IMR-90 (cell line): ENCODE measurements around the gene PPP3CA. TPM values are rescaled to one million over a fixed set of nuclear protein-coding genes. Genes with fewer than 3 reads are reported as not detected.

ENCODE experiments used
- ATAC-seq: fragments of 200-7000 bp; cut with Tn5 transposase; 2 replicates; pipeline ENCODE4 v1.9.1; 2020; ENCODE audit warnings: low read depth, mild to moderate bottlenecking, moderate library complexity
- BruUV-seq: library from RNA; stranded (reverse); fragments of 400-500 nt; replicated peaks from 2 replicates; lab custom pipeline; 2021; lab: Mats Ljungman, UMichigan
- CTCF ChIA-PET: fragments of 300-600 bp; formaldehyde crosslinking; extraction: SDS; loops from one replicate; lab custom pipeline; 2021; ENCODE audit warnings: antibody characterized with exemption; lab: Yijun Ruan, JAX
- POLR2A ChIA-PET: fragments of 300-600 bp; sonication (Branson Sonifier 250); formaldehyde crosslinking; loops from one replicate; lab custom pipeline; 2022; ENCODE audit warnings: antibody characterized with exemption; ENCODE audit not compliant: unreplicated experiment; lab: Charles Lee
- DNase-seq: peaks from one replicate; pipeline ENCODE4 v3.0.0; 2013
- H2AFZ ChIP-seq: replicated peaks from 2 replicates; pipeline ENCODE3; 2013; ENCODE audit warnings: low read length, mild to moderate bottlenecking; ENCODE audit not compliant: poor library complexity
- H2AK5ac ChIP-seq: 2 replicates; pipeline ENCODE4 v1.6.1; 2013; ENCODE audit warnings: low read depth, low read length, inconsistent platforms
- H2AK9ac ChIP-seq: replicated peaks from 2 replicates; pipeline ENCODE3; 2013; ENCODE audit warnings: mild to moderate bottlenecking, low read depth, low read length, moderate library complexity; ENCODE audit not compliant: poor library complexity
- H2BK120ac ChIP-seq: 2 replicates; pipeline ENCODE4 v1.6.1; 2013; ENCODE audit warnings: low read depth, low read length, inconsistent platforms
- H2BK15ac ChIP-seq: 3 replicates; pipeline ENCODE4 v1.6.1; 2013; ENCODE audit warnings: low read depth, low read length, inconsistent platforms
- H2BK20ac ChIP-seq: 2 replicates; pipeline ENCODE4 v1.6.1; 2013; ENCODE audit warnings: low read depth, mild to moderate bottlenecking, inconsistent platforms, low read length, moderate library complexity
- H2BK5ac ChIP-seq: 2 replicates; pipeline ENCODE4 v1.6.1; 2013; ENCODE audit warnings: mild to moderate bottlenecking, low read depth, low read length, inconsistent platforms; ENCODE audit not compliant: poor library complexity, severe bottlenecking
- H3K14ac ChIP-seq: replicated peaks from 2 replicates; pipeline ENCODE4 v1.6.1; 2013; ENCODE audit warnings: low read depth, low read length, inconsistent platforms
- H3K18ac ChIP-seq: 2 replicates; pipeline ENCODE4 v1.6.1; 2013; ENCODE audit warnings: low read depth, low read length, control low read depth
- H3K23ac ChIP-seq: 2 replicates; pipeline ENCODE4 v1.6.1; 2013; ENCODE audit warnings: low read depth, low read length, inconsistent platforms
- H3K27ac ChIP-seq: 2 replicates; pipeline ENCODE4 v1.5.1; 2013; ENCODE audit warnings: mild to moderate bottlenecking, control low read depth, low read length; ENCODE audit not compliant: insufficient read depth
- H3K27me3 ChIP-seq: 2 replicates; pipeline ENCODE4 v1.6.1; 2013; ENCODE audit warnings: low read length; ENCODE audit not compliant: control insufficient read depth, insufficient read depth
- H3K36me3 ChIP-seq: 2 replicates; pipeline ENCODE4 v1.6.1; 2013; ENCODE audit warnings: low read length, mixed read lengths; ENCODE audit not compliant: control insufficient read depth, insufficient read depth
- H3K4ac ChIP-seq: 2 replicates; pipeline ENCODE4 v1.6.1; 2013; ENCODE audit warnings: low read depth, low read length, inconsistent platforms
- H3K4me1 ChIP-seq: 2 replicates; pipeline ENCODE4 v1.6.1; 2013; ENCODE audit warnings: low read length, mixed read lengths; ENCODE audit not compliant: control insufficient read depth, insufficient read depth
- H3K4me2 ChIP-seq: 2 replicates; pipeline ENCODE4 v1.6.1; 2013; ENCODE audit warnings: low read depth, mild to moderate bottlenecking, control low read depth, low read length, moderate library complexity
- H3K4me3 ChIP-seq: 2 replicates; pipeline ENCODE4 v1.5.1; 2013; ENCODE audit warnings: low read depth, mild to moderate bottlenecking, control low read depth, low read length, moderate library complexity; ENCODE audit not compliant: insufficient read depth
- H3K56ac ChIP-seq: 2 replicates; pipeline ENCODE4 v1.6.1; 2013; ENCODE audit warnings: low read length, inconsistent platforms; ENCODE audit not compliant: insufficient read depth; ENCODE audit errors: extremely low read depth
- H3K79me1 ChIP-seq, 2 experiments: 2 replicates each; pipeline ENCODE4 v1.6.1; 2013; ENCODE audit warnings: low read length in 2 of 2, inconsistent platforms in 1 of 2, low read depth in 1 of 2
- H3K9ac ChIP-seq: 2 replicates; pipeline ENCODE4 v1.6.1; 2013; ENCODE audit warnings: low read depth, low read length, control low read depth
- H3K9me1 ChIP-seq: 2 replicates; pipeline ENCODE4 v1.6.1; 2013; ENCODE audit warnings: low read length, inconsistent platforms; ENCODE audit not compliant: insufficient read depth
- H3K9me3 ChIP-seq: 2 replicates; pipeline ENCODE4 v1.6.1; 2013; ENCODE audit warnings: low read length; ENCODE audit not compliant: control insufficient read depth, insufficient read depth
- H4K20me1 ChIP-seq: 2 replicates; pipeline ENCODE4 v1.6.1; 2013; ENCODE audit warnings: low read length, inconsistent platforms; ENCODE audit not compliant: insufficient read depth
- H4K5ac ChIP-seq: 2 replicates; pipeline ENCODE4 v1.6.1; 2013; ENCODE audit warnings: mild to moderate bottlenecking, low read depth, low read length, control low read depth
- H4K8ac ChIP-seq, 2 experiments: 2 replicates each; pipeline ENCODE4 v1.6.1; 2013; ENCODE audit warnings: low read depth in 2 of 2, low read length in 2 of 2, control low read depth in 1 of 2, inconsistent platforms in 1 of 2
- H4K91ac ChIP-seq: 2 replicates; pipeline ENCODE4 v1.6.1; 2013; ENCODE audit warnings: low read depth, low read length, inconsistent platforms; ENCODE audit not compliant: insufficient read depth
- BHLHE40 ChIP-seq: fragments of 150-350 bp; IDR thresholded peaks from 2 replicates; pipeline ENCODE4 v1.6.1; 2016; ENCODE audit warnings: mild to moderate bottlenecking, low read depth, low read length
- CHD1 ChIP-seq: IDR thresholded peaks from 2 replicates; pipeline ENCODE4 v1.6.1; 2012; ENCODE audit warnings: low read depth, low read length, improper control_type of control experiment
- MAZ ChIP-seq: IDR thresholded peaks from 2 replicates; pipeline ENCODE4 v1.6.1; 2012; ENCODE audit warnings: low read depth, mild to moderate bottlenecking, low read length, improper control_type of control experiment, moderate library complexity, borderline replicate concordance
- MXI1 ChIP-seq: IDR thresholded peaks from 2 replicates; pipeline ENCODE4 v1.6.1; 2012; ENCODE audit warnings: low read depth, mild to moderate bottlenecking, low read length, moderate library complexity, borderline replicate concordance
- NFE2L2 ChIP-seq: fragments of 150-350 bp; IDR thresholded peaks from 2 replicates; pipeline ENCODE4 v1.6.1; 2016; ENCODE audit warnings: low read depth, mild to moderate bottlenecking, low read length
- RAD21 ChIP-seq: IDR thresholded peaks from 2 replicates; pipeline ENCODE4 v1.6.1; 2012; ENCODE audit warnings: low read length, improper control_type of control experiment
- SMC3 ChIP-seq: fragments of 150-350 bp; IDR thresholded peaks from 2 replicates; pipeline ENCODE4 v1.6.1; 2016; ENCODE audit warnings: low read depth, mild to moderate bottlenecking, antibody characterized with exemption, low read length, moderate library complexity
- WGBS, 2 experiments: methylation state at CpG; one replicate each; pipeline versions ENCODE4 v1.1.5 to v1.1.7; 2013; ENCODE audit warnings: missing lambda C conversion rate in 2 of 2; ENCODE audit not compliant: insufficient read length in 1 of 2; ENCODE audit errors: extremely low coverage in 2 of 2; 5-methylcytosine and 5-hydroxymethylcytosine counted together
- dilution Hi-C: fragments of 300-500 bp; cut with HindIII; formaldehyde crosslinking; loops from one replicate; pipeline ENCODE4 v1.14.3; 2018; ENCODE audit warnings: low sequenced_read_pairs; ENCODE audit not compliant: unreplicated experiment
- in situ Hi-C: fragments of 300-500 bp; cut with MboI; formaldehyde crosslinking; loops from 3 replicates; pipeline ENCODE4 v1.14.3; 2019; ENCODE audit warnings: low sequenced_read_pairs, inconsistent platforms, mixed read lengths
- intact Hi-C: fragments of 100-400 bp; cut with micrococcal nuclease; formaldehyde crosslinking; loops from 2 replicates; pipeline ENCODE4 v1.10.0; 2022
- polyA plus RNA-seq, 3 experiments: library from polyadenylated mRNA; depleted of rRNA; stranded (reverse); fragments of >200 nt; gene quantifications; 2 replicates each; pipeline ENCODE4 v1.2.3, GENCODE V29; 2012; ENCODE audit warnings: low replicate concordance in 1 of 3
- total RNA-seq: library from RNA; depleted of rRNA; stranded (reverse); fragments of >200 nt; gene quantifications from 2 replicates; pipeline ENCODE4 v1.2.3, GENCODE V29; 2012

Gene PPP3CA
- total and polyA plus RNA-seq, 2 of the 4 experiments (the other 2 are of a cell fraction): 14.5 to 48.6 TPM

- H3K36me3 ChIP-seq: no peaks in the 10 kb centered on the region
- H2BK20ac ChIP-seq: no peak overlapping the region
- peaks cover 14% of the 10 kb centered on the region; the same call in 1 of the 2 replicates for H4K20me1 ChIP-seq
- TF ChIP-seq CHD1 (no peak), MAZ (no peak), SMC3 (no peak), RAD21 (no peak), MXI1 (no peak), BHLHE40 (no peak), NFE2L2 (no peak)
- H3K4me3 ChIP-seq: no peak overlapping the region
- H3K18ac ChIP-seq: no peak overlapping the region
- no TSS peak for BruUV-seq
- H2BK15ac ChIP-seq: no peak overlapping the region
- intact Hi-C loops (no loop called here), in situ Hi-C loops (no loop called here), dilution Hi-C loops (no loop called here)
- CTCF ChIA-PET: interaction anchor here (1.1 kb wide), 1 partner anchor 10 kb away, joined by 4 read pairs; no protein-coding TSS in a partner anchor
- no peaks in the 10 kb centered on the region for H3K9me3 ChIP-seq
- H2AFZ ChIP-seq: no peak overlapping the region
- no peak overlapping the region for H4K5ac ChIP-seq
- ATAC-seq (no peak), DNase-seq (no peak)
- no peak overlapping the region for H2AK5ac ChIP-seq
- H3K56ac ChIP-seq: no peak overlapping the region
- H3K9ac ChIP-seq: no peak overlapping the region
- peaks cover 5% of the 10 kb centered on the region; the same call in 1 of the 2 replicates for H3K9me1 ChIP-seq
- H2AK9ac ChIP-seq: no peak overlapping the region
- H3K4me1 ChIP-seq: no peaks in the 10 kb centered on the region
- H4K8ac ChIP-seq: no peak overlapping the region
- no peak overlapping the region for H3K23ac ChIP-seq
- H3K27me3 ChIP-seq: no peaks in the 10 kb centered on the region
- POLR2A ChIA-PET: no interaction called here
- H2BK120ac ChIP-seq: no peak overlapping the region
- H3K14ac ChIP-seq: no peak overlapping the region
- H3K4me2 ChIP-seq: no peak overlapping the region
- WGBS, 2 experiments: no CpG with 5 or more reads among the region's 3 CpGs
- no peak overlapping the region for H4K91ac ChIP-seq
- H3K4ac ChIP-seq: no peak overlapping the region
- peaks cover 12 to 45% of the 10 kb centered on the region in 2 experiments for H3K79me1 ChIP-seq
- H3K27ac ChIP-seq: no peak overlapping the region
- H2BK5ac ChIP-seq: no peak overlapping the region
These were observed 47.3 kb downstream of the PPP3CA start for GRCh38 chr4:101299899-101300540.
